Measurements from ENCODE around the gene UBTD2. TPM values are rescaled to one million over a fixed set of nuclear protein-coding genes. Genes with fewer than 3 reads are reported as not detected.

UBTD2 gene
- total RNA-seq, 2 experiments from 2014 or later, result 7.9 to 8.3 TPM

- ATAC-seq (peak; percentile 15), DNase-seq (peak; percentile 87)
- POLR2A ChIA-PET, result interaction anchor here (0.5 to 7.4 kb wide), 15 partner anchors 10 to 215 kb away, joined by 3 to 124 read pairs (median 5); partner anchors contain the start of gene STK10
- Mint-ChIP-seq H3K9me3 (no peaks in the 10 kb centered on the region), H3K27ac (peak overlapping the region; percentile 94), H3K36me3 (ENCODE audit: low read depth) (peaks cover 75% of the 10 kb centered on the region), H3K4me3 (peak overlapping the region; percentile 83), H3K4me1 (ENCODE audit: low read depth) (peaks cover 82% of the 10 kb centered on the region), H3K27me3 (no peaks in the 10 kb centered on the region)
- intact Hi-C loops (cut with micrococcal nuclease), result no loop called here
- CTCF ChIA-PET, result interaction anchor here (0.9 to 6.2 kb wide), 10 partner anchors 10 to 110 kb away, joined by 3 to 108 read pairs (median 4); partner anchors contain the start of genes STK10 and UBTD2
- no peak for TF ChIP-seq CTCF (IDR thresholded peaks at IDR 0.05)
Measured at GRCh38 chr5:172173564-172174153, 109.9 kb downstream of the UBTD2 start.

- Mint-ChIP-seq H3K9me3 (no peaks in the 10 kb centered on the region), H3K27me3 (no peaks in the 10 kb centered on the region), H3K4me1 (ENCODE audit: low read depth) (peaks cover 82% of the 10 kb centered on the region), H3K27ac (peak overlapping the region; percentile 94), H3K36me3 (ENCODE audit: low read depth) (peaks cover 69% of the 10 kb centered on the region), H3K4me3 (peak overlapping the region; percentile 83)
- TF ChIP-seq CTCF (IDR thresholded peaks at IDR 0.05), result no peak
- ChIA-PET CTCF (interaction anchor here (0.9 to 6.2 kb wide), 8 partner anchors 9 to 110 kb away, joined by 3 to 108 read pairs (median 5); partner anchors contain the start of genes STK10 and UBTD2), POLR2A (interaction anchor here (0.5 to 7.4 kb wide), 14 partner anchors 9 to 214 kb away, joined by 3 to 124 read pairs (median 4); partner anchors contain the start of gene STK10)
- DNase-seq, result no peak
- intact Hi-C loops (cut with micrococcal nuclease), result no loop called here
- ATAC-seq, result no peak
Measured at GRCh38 chr5:172172912-172173563, 110.5 kb downstream of the UBTD2 start.

GRCh38 chr5:172171118-172171517, 112.4 kb downstream of the UBTD2 start:
- CTCF ChIA-PET, result interaction anchor here (0.9 to 6.2 kb wide), 2 partner anchors 9 to 15 kb away, joined by 4 to 108 read pairs; partner anchors contain the start of gene STK10
- no peak for TF ChIP-seq CTCF (IDR thresholded peaks at IDR 0.05)
- H3K36me3 Mint-ChIP-seq (ENCODE audit: low read depth), result peaks cover 61% of the 10 kb centered on the region
- peak overlapping the region; percentile 84 for H3K27ac Mint-ChIP-seq
- H3K4me3 Mint-ChIP-seq, result no peak overlapping the region
- no peaks in the 10 kb centered on the region for H3K27me3 Mint-ChIP-seq
- intact Hi-C loops (cut with micrococcal nuclease), result no loop called here
- no peaks in the 10 kb centered on the region for H3K9me3 Mint-ChIP-seq
- DNase-seq (no peak), ATAC-seq (no peak)
- H3K4me1 Mint-ChIP-seq (ENCODE audit: low read depth), result peaks cover 81% of the 10 kb centered on the region
- POLR2A ChIA-PET, result interaction anchor here (0.6 to 7.4 kb wide), 2 partner anchors 15 to 57 kb away, joined by 3 to 124 read pairs; partner anchors contain the start of gene STK10

GRCh38 chr5:172170251-172170701, 113.3 kb downstream of the UBTD2 start:
- no peak for ATAC-seq
- intact Hi-C loops (cut with micrococcal nuclease), result no loop called here

More at GRCh38 chr5:172170251-172170701, 113.3 kb downstream of the UBTD2 start:
- Mint-ChIP-seq H3K27ac (peak overlapping the region; percentile 84), H3K9me3 (no peaks in the 10 kb centered on the region), H3K27me3 (no peaks in the 10 kb centered on the region), H3K4me1 (ENCODE audit: low read depth) (peaks cover 77% of the 10 kb centered on the region), H3K36me3 (ENCODE audit: low read depth) (peaks cover 56% of the 10 kb centered on the region), H3K4me3 (no peak overlapping the region)
- no peak for TF ChIP-seq CTCF (IDR thresholded peaks at IDR 0.05)
- peak; percentile 33 for DNase-seq
- CTCF ChIA-PET, result interaction anchor here (0.9 to 1.2 kb wide), 2 partner anchors 19 to 55 kb away, joined by 3 to 4 read pairs; partner anchors contain the start of gene STK10
- POLR2A ChIA-PET, result interaction anchor here (1.1 to 7.4 kb wide), 2 partner anchors 16 to 20 kb away, joined by 3 to 124 read pairs; partner anchors contain the start of gene STK10
